NCI-H146 treated with DMSO at 0.1 percent for 48 hours (cell line): ENCODE results near the gene PRODH2.
A peak's percentile ranks its signal among the peaks of the same experiment; 100 is the strongest.
"Not testable (repeated sequence)": the region's sequence is repeated elsewhere in the genome, so short reads cannot be mapped to it uniquely, and the experiment has no call there.

Experiments
- DNase-seq: peaks from one replicate; lab custom pipeline; 2025; ENCODE audit not compliant: unreplicated experiment; lab: John Stamatoyannopoulos, UW

The PRODH2 gene

DNA sequence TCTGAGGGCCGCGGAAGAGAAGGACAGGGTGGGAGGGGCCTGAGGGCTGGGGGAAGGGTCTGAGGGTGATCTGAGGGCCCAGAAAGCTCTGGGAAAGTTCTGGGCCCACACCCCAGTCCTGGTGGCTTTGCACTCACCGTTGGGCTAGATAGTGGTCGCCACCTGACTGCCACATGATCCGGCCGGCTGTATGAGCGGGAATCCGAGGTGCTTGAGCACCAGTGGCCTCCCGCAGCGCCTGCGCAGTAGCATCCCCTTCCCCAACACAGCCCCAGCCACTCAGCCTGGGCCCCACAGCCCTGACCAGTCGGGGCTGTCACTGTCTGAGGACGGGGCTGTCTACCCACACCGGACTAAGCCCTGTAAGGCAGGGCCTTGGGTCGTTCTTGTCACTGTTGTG is 15.0 kb downstream of the PRODH2 start:
- no peak for DNase-seq

DNA sequence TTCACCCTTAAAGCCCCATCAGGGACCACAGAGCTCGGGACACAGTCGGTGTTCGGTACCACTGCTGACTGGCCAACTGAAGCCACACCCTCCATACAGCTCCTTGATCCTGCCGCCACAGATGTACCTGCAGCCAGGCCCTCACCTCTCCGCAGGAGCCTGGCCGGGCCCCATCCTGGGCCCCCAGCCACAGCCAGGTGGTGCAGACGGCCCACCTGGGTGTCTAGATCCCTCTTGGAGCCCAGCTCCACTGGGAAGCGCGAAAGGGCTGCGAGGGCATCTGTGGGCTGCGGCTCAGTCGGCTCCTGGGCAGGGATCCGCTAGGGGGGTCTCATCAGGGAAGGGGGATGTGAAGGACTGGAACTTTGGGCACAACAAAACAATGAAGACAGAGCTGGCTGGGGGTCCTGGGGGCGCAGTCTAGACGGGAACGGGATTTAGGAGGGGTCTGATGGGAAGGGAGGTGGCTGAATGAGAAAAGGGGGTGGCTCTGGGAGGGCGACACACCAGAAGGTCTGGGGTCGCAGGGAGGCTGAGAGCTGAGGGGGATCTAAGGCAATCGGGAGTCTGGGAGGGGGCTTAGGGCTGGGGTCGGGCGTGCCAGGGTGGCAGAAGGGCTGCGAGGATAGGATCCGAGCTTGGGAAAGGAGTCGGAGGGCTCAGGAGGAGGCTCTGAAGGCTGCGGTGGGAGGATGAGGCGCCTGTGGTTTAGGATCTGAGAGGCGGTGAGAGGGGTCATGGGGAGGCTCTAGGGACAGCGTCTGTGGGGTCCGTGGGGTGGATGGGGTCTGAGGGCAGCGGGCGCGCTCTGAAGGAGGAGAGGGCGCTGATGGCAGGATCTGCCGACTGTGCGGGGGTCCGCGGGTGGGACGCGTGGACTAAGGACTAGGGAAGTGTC is 15.8 kb downstream of the PRODH2 start:
- no peak for DNase-seq

DNA sequence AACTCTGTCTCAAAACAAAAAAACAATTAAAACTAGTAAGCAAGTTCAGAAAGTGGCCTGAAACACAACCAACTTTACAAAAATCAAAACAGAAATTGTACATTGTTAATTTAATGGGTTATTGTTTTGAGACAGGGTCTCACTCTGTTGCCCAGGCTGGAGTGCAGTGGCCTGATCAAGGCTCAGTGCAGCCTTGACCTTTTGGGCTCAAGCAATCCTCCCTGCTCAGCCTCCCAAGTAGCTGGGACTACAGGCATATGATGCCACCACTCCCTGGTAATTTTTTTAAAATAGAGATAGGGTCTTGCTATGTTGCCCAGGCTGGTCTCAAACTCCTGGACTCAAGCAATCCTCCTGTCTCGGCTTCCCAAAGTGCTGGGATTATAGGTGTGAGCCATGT is 17.1 kb downstream of the PRODH2 start:
- not testable (repeated sequence) for DNase-seq

DNA sequence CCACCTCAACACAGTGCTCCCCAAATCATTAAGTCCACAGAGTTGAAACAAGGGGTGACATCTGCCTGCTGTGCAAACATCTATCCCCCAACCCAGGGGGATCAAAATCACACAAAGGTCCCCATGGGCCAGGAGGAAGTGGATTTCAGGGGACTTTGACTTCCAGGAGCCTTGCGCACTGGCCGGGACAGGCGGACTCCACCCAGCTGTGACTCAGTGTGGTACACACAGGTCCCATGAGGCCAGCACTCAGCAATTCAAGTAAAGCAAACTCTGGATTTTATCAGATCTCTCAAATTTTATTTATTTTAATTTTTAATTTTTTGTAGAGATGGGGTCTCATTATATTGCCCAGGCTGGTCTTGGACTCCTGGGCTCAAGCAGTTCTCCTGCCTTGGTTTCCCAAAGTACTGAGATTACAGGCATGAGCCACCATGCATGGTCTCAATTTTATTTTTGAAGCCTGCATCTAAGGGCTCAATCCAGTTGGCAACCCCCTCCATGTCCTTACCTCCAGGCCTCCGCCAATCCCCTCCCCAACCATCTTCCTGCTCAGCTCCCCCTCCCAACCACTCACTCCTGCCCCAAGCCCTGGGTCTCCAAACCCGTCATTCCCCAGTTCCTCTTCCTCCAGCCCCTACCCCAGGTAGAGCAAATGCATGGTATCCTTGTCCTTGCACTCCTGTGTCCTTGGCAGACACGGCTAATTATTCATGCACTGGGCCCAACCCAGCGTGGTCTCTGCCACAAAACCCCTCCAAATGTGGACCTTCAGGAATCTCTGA is 19.1 kb downstream of the PRODH2 start:
- DNase-seq, result no peak

DNA sequence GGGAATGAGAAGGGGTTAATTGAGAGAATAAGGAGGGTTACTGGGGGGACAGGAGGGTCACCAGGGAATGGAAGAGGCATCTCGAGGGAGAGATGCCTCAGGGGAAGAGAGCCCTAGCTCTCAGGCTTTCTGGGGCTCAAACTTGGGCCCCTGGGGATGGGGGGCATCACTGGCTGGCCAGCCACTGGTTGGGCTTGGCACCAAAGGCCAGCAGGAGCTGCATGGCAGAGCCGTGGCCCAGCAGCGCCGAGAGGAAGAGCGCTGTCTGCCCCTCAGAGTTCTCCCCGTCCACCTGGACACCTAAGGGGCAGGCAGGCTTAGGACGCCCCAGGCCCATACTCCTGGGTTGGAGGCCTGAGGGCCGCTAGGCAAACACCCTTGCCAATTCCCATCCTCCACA is 19.8 kb downstream of the PRODH2 start:
- DNase-seq, result no peak

DNA sequence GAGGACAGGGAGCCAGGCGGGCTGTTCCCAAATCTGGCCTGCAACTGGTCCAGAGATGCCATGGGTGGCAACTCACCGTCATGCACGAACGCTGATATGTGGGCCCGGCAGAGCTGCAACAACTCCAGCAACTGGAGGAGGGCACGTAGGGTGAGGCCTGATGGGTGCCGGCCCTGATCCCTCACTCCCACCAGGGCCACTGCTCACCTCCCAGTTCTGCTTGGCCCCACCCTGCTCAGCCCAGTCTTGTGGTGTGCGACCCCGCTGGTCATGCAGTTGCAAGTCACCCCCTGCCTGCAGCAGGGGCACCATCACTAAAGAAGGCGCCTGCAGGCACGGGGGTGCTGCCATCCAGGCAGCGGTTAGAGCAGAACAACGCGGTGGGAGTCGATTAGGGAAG is 20.3 kb downstream of the PRODH2 start:
- DNase-seq, result no peak

DNA sequence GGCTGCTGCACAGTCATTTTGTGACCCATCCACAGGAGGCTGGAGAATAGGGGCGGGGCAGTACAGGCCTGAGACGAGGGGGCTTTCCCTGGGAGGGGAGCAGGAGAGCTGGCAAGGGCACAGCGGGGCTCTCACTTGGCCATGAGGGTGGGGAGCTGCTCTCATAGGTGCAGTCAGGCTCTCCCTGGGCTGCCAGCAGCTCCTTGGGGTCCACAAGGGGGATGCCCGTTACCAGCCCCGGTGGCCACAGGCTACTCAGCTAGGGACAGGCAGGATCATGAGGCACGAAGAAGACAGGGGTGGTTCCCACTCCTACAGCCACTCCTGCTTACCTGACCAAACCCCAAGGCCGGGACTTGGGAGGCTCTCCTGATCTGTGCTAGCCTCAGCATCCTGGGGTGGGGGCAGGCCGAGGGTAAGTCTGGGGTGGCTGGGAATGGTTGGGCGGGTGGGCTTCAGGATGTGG is 20.8 kb downstream of the PRODH2 start:
- no peak for DNase-seq

DNA sequence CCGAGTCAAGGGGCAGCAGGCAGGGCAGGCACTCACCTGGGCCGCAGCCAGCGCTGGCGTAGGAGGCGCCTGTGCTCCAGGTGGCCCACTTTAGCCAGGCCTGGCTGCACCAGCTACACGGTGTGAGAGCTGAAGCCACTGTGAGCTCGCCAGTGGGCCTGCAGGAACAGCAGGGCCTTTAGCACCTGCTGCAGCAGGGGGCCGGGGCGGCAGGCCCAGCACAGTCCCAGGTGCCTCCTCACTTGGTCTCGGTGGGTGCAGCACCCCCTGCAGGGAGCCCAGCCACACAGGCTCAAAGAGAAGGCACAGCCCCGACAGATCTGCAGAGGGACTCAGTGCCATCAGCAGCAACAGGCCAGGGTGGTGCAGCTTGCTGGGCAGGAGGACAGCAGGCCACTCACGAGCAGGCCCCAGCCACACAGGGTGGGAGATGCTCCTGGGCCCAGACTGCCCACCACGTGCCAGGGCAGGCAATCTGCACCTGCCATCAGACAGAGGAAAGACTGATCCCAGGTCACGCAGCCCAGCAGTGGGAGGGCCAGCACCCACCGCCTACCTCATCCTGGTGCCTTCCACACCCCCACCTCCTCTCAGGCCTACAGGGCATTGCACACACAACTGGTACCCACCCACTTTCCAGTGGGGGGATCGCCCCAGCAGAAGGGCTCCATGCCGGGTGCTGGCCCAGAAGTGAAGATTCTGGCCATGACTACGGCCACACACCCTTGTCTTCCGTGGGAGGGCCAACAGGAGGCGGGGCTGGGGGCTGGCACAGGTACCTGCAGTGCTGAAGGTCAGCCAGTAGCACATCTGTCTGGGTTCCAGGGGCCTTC is 21.4 kb downstream of the PRODH2 start:
- peak; percentile 21 for DNase-seq

DNA sequence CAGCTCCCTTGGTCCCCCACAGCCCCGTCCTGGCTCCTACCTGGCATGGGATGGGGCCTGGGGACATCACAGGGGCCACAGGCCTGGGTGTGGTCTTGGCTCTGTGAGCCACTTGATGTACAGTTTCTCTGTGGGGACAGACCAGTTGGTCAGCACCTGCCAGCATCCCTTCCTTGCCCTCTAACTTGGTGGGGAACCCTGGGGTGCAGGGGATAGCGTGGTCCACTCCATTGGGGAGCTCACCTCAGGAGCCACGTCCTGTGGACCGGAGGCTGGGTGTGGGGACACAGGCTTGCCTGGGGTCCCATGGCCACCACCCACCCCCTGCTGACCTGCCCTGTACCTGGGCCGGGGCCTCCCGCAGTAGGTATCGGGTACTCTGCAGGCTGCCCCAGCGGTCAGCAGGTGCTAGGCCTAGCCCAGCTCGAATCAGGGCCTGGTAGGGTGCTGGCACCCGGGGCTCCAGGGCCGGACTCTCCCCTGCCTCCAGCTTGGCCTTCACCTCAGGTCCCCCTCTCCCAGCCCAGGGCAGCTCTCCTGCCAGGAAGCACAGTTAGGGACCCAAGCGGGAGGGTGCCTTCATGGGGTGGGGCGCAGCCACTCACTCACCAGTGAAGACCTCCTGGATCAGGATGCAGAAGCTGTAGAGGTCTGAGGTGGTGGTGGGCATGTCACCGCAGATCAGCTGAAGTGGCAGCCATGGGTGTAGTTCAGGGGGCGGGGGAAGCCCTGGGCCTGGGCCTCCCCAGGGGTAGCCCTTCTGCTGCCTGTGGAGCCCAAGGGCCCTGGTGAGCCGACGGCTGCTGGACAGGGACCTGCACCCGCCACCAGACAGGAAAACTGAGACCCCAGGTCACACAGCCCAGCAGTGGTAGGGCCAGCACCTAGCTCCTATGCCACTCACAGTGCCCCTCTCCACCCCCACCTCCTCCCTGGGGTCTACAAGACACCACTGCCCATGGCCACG is 22.4 kb downstream of the PRODH2 start:
- DNase-seq, result no peak

DNA sequence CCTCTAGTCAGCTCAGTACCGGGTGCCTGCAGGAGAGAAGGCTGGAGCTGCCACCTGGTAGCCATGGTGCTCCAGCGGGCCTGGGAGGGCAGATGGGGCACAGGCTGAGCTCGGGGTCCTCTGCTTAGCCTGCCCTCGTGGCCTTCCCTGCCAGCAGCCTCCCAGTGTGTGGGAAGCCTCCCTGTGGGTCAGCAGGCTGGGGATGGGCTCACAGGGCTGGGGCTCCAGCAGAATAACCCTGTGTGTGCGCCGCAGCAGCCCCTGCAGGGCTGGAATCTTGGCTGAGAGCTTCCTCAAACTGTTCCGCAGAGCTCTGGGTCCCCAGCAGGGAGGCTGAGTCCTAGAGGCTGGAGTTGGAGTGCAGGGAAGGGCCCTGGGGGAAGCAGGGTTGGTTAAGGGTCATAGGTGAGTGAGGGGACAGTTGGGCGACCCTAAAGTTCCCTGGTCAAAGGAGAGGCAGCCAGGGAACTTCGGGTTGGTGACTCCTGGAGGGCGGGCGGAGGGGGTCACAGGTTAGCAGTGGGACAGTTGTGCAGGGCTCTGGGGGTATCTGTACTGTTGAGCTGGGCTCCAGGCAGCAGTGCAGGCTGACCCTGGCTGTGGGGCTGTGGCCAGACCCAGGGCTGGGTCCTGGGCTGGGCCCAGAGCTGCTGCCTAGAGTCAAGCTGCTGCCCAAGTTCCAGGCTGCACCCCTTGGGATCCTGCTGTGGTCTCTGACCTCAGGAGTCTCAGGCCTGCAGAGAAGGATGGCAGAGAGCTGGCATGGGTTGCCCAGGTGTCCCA is 23.3 kb downstream of the PRODH2 start:
- DNase-seq, result no peak

DNA sequence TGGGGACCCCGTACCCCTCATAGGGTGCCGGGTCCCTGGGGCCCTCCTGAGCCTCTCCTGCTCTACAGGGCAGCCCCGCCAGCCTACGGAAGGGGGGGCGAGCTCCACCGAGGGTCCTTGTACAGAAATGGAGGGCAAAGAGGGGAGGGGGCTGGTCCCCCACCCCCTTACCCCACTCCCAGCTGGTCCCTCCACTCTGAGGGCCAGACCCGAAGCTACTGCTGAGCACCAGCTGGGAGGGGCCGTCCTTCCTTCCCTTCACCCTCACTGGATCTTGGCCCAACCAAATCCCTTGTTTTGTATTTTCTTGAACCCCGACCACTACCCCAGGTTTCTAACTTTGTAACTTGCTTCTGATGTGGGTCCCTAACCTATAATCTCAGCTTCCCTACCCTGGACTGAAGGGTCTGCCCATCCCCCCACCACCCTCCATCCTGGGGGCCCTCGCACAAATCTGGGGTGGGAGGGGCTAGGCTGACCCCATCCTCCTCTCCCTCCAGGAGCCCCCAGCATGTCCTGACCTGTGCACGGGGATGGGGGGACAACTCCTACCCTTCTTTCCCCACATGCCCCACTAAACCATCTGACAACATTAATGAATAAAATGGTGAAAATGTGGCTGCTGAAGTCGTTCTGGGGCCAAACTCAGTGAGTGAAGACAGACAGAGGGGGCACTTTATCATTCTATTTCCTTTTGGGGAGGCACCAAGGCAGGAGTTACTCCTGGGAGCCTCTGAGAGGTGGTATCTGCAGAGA is 24.3 kb downstream of the PRODH2 start:
- no peak for DNase-seq

DNA sequence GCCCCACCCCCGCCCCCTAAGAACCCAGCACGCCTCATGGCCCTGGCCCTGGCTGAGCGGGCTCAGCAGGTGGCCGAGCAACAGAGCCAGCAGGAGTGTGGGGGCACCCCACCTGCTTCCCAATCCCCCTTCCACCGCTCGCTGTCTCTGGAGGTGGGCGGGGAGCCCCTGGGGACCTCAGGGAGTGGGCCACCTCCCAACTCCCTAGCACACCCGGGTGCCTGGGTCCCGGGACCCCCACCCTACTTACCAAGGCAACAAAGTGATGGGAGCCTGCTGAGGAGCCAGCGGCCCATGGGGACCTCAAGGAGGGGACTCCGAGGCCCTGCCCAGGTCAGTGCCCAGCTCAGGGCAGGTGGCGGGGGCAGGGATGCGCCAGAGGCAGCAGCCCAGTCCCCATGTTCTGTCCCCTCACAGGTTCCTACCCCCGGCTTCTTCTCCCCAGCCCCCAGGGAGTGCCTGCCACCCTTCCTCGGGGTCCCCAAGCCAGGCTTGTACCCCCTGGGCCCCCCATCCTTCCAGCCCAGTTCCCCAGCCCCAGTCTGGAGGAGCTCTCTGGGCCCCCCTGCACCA is 25.3 kb downstream of the PRODH2 start:
- no peak for DNase-seq

DNA sequence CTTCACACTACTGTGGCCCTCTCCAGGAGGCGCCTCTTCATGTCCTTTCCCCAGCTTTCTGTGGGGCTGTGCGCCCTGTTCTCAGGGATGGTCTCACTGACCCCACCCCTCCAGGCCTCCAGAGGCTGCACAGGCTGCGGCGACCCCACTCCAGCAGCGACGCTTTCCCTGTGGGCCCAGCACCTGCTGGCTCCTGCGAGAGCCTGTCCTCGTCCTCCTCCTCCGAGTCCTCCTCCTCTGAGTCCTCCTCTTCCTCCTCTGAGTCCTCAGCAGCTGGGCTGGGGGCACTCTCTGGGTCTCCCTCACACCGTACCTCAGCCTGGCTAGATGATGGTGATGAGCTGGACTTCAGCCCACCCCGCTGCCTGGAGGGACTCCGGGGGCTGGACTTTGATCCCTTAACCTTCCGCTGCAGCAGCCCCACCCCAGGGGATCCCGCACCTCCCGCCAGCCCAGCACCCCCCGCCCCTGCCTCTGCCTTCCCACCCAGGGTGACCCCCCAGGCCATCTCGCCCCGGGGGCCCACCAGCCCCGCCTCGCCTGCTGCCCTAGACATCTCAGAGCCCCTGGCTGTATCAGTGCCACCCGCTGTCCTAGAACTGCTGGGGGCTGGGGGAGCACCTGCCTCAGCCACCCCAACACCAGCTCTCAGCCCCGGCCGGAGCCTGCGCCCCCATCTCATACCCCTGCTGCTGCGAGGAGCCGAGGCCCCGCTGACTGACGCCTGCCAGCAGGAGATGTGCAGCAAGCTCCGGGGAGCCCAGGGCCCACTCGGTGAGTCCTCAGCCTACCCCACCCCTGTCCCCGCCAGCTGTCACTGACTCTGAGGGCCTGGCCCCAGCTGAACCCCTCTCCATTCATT is 26.1 kb downstream of the PRODH2 start:
- no peak for DNase-seq

DNA sequence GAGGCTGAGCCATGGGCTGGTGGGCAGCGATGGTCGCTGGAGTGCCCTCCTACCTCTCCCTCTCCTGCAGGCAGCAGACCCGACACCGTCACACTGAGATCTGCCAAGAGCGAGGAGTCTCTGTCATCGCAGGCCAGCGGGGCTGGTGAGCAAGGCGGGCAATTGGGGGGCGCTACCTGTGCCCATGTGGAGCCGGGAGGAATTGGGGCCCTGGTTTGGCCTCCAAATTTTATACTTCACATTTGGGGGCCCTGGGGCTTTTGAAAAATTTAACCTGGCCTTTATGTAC is 27.4 kb downstream of the PRODH2 start:
- no peak for DNase-seq

DNA sequence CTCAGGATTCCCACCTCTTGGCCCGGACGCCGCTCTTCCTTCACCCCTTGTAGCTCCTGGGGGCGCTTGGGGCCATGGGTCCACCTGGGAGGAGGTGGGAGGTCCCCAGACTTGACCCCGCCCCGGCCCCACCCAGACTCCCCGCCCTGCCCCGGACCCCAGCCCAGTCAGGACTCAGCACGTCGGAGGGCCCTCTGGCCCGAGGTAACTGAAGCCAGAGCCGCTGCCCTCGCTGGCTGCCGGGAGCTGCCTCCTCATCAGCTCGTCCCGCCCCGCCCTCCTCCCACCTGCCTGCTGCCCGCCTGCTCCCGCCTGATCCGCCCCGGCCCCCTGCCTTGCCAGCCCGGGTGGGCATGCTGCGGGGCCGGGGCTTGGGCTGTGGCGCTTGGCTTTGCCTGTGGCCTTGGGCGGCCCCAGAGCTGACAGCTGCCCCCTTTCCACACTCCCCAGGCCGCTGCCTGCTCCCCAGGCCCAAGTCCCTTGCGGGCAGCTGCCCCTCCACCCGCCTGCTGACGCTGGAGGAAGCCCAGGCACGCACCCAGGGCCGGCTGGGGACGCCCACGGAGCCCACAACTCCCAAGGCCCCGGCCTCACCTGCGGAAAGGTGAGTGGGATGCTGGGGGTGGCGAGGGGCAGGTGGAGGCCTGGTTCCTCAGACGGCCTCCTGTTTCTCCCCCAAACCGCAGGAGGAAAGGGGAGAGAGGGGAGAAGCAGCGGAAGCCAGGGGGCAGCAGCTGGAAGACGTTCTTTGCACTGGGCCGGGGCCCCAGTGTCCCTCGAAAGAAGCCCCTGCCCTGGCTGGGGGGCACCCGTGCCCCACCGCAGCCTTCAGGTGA is 27.9 kb downstream of the PRODH2 start:
- no peak for DNase-seq
